ENCODE measurements around the gene DOCK2.

Gene DOCK2

DNA sequence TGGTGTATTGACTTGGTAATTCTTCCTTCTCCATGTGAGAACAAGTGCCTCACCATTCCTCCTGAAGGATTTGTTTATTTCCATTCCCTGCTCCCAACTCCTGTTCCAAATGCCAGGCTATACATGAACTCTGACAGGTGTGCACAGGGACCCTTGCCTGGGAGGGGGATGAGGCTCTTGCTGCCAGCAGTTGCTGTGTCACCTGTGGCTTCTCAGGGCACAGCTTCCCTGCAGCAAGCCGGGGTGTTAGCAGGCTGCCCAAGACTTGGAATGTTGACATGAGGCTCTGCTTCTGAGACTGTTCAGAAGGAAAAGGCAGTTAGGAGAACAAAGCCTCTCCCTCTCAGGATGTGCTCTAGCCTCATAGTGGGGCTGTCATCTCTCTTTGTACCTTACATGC lies 131.3 kb downstream of the DOCK2 start:
- no peak for ATAC-seq (replicated peaks)
- Mint-ChIP-seq H3K4me3 (no peak overlapping the region), H3K27ac (peak overlapping the region; percentile 43), H3K36me3 (peaks cover 59 to 84% of the 10 kb centered on the region in 2 donors), H3K9me3 (peaks cover 2 to 3% of the 10 kb centered on the region in 2 donors), H3K4me1 (peaks cover 11 to 18% of the 10 kb centered on the region in 2 donors), H3K27me3 (no peaks in the 10 kb centered on the region)
- DNase-seq = no peak

DNA sequence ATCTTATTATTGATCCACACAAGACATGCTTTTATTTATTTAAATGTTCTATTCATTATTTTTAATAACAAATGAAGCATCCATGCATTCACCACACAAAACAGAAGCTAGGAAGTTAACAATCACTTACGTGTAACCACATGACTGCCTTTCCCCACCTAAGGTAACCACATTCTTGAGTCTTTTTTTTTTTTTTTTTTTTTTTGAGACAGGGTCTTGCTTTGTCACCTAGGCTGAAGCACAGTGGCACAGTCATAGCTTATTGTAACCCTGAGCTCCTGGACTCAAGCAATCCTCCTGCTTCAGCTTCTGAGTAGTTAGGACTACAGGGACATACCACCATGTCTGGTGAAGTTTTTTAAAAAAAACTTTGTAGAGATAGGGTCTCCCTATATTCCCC lies 133.0 kb downstream of the DOCK2 start:
- Mint-ChIP-seq H3K27ac (no peak overlapping the region), H3K4me3 (no peak overlapping the region), H3K27me3 (no peaks in the 10 kb centered on the region), H3K9me3 (peaks cover 3 to 7% of the 10 kb centered on the region in 2 donors), H3K36me3 (peaks cover 56 to 85% of the 10 kb centered on the region in 2 donors), H3K4me1 (peaks cover 15 to 20% of the 10 kb centered on the region in 2 donors)
- DNase-seq = no peak
- no peak for ATAC-seq (replicated peaks)

GRCh38 chr5:169772256-169772655 lies 135.2 kb downstream of the DOCK2 start:
- peaks cover 53 to 79% of the 10 kb centered on the region in 2 donors for H3K36me3 Mint-ChIP-seq
- no peak for DNase-seq
- peaks cover 11 to 23% of the 10 kb centered on the region in 2 donors for H3K4me1 Mint-ChIP-seq
- no peak overlapping the region for H3K4me3 Mint-ChIP-seq
- ATAC-seq (replicated peaks) = no peak
- H3K27ac Mint-ChIP-seq = peak overlapping the region; percentile 6
- peaks cover 1 to 3% of the 10 kb centered on the region in 2 donors for H3K9me3 Mint-ChIP-seq
- H3K27me3 Mint-ChIP-seq = no peaks in the 10 kb centered on the region

DNA sequence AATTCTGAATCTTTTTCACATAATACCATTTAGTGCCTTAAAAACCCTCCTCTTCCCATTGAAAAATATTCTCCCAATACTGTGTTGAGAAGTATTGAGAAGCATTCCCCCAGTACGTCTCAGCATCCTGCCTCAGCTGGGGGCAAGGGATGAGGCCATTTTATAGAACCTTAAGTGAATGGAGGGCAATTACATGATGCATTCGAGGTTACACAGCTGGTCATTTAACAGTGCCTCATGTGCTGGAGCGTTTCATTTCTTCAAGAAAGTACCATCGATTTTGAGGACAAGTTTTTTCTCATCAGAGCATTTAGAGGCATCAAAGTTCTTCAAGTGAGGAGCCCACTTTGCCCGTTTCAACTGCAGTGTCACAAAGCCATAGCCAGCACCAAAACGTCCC lies 135.6 kb downstream of the DOCK2 start:
- Mint-ChIP-seq H3K36me3 (peaks cover 52 to 81% of the 10 kb centered on the region in 2 donors), H3K27me3 (no peaks in the 10 kb centered on the region), H3K4me3 (no peak overlapping the region), H3K27ac (no peak overlapping the region), H3K9me3 (peaks cover 1 to 3% of the 10 kb centered on the region in 2 donors), H3K4me1 (peaks cover 13 to 26% of the 10 kb centered on the region in 2 donors)
- ATAC-seq (replicated peaks) = no peak
- no peak for DNase-seq

DNA sequence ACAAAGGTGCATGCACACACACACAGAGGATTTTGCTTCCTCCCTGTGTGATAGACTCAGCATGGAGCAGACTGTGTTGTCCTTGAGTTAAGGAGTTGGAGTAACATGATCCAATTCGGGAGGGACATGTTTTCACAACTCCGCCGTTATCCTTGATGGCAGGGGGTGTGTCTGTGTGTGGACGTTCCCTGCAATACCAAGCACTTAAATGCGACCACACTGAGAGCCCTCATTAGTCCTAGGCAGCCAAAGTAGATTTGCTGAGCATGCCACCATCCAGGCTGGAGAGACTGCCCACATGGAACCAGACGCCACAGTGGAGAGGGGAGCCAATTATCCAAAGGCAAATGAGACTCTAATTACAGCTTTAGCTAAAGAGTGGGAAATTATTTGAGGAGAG lies 140.1 kb downstream of the DOCK2 start:
- ATAC-seq (replicated peaks) (no peak), DNase-seq (no peak)
- H3K36me3 Mint-ChIP-seq = peaks cover 40 to 62% of the 10 kb centered on the region in 2 donors
- H3K4me3 Mint-ChIP-seq = no peak overlapping the region
- H3K4me1 Mint-ChIP-seq = peaks cover 34 to 47% of the 10 kb centered on the region in 2 donors
- H3K9me3 Mint-ChIP-seq = peaks cover 1 to 3% of the 10 kb centered on the region in 2 donors
- no peaks in the 10 kb centered on the region for H3K27me3 Mint-ChIP-seq
- peak overlapping the region; percentile 14 for H3K27ac Mint-ChIP-seq

DNA sequence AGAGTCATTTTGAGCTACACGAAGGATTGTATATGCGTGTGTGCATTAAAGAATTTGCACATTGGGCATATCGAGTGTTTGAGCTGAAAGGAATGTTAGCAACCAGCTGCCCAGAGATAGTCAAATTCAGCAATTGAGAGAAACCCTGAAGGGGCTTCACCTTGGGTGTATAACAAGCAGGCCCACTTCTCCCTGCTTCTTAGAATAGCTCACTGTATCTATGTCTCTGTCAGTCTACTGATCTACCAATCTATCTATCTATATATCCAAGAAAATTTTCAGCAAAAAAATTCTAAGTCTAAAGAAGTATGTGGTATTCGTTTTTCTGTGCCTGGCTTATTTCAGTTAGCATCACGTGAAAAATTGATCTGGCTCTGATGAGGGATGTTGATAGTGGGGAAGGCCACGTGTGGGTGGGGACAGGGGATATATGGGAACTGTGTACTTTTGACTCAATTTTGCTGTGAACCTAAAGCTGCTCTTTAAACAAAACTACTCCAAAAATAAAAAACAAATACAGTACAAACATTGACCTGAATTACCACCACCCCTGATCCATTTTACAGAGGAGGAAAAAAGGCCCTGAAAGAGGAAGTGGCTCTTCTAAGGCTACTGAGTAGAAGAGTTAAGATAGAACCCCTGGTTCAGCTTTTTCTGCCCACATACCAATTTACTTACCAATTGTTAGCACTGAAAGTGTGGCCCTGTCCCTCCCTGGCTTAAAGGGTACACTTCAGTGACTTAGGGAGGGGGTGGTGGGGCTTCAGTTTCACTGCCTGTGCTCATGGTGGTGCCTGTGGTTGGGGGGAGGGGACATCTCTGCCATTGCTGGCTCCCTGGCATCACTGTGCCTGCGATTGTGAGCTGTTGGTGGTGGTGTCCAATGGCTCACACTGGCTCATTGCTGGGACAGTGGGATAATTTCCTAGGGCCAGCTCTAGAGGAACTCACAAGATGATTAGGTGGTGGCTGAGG lies 141.8 kb downstream of the DOCK2 start:
- ATAC-seq (replicated peaks) (peak; percentile 92 to 95), DNase-seq (peak; percentile 52)
- H3K27me3 Mint-ChIP-seq = no peaks in the 10 kb centered on the region
- H3K36me3 Mint-ChIP-seq = peaks cover 26 to 52% of the 10 kb centered on the region in 2 donors
- H3K4me3 Mint-ChIP-seq = peak overlapping the region; percentile 55 to 57
- peaks cover 0 to 3% of the 10 kb centered on the region in 2 donors for H3K9me3 Mint-ChIP-seq
- peak overlapping the region; percentile 94 for H3K27ac Mint-ChIP-seq
- peaks cover 31 to 47% of the 10 kb centered on the region in 2 donors for H3K4me1 Mint-ChIP-seq

DNA sequence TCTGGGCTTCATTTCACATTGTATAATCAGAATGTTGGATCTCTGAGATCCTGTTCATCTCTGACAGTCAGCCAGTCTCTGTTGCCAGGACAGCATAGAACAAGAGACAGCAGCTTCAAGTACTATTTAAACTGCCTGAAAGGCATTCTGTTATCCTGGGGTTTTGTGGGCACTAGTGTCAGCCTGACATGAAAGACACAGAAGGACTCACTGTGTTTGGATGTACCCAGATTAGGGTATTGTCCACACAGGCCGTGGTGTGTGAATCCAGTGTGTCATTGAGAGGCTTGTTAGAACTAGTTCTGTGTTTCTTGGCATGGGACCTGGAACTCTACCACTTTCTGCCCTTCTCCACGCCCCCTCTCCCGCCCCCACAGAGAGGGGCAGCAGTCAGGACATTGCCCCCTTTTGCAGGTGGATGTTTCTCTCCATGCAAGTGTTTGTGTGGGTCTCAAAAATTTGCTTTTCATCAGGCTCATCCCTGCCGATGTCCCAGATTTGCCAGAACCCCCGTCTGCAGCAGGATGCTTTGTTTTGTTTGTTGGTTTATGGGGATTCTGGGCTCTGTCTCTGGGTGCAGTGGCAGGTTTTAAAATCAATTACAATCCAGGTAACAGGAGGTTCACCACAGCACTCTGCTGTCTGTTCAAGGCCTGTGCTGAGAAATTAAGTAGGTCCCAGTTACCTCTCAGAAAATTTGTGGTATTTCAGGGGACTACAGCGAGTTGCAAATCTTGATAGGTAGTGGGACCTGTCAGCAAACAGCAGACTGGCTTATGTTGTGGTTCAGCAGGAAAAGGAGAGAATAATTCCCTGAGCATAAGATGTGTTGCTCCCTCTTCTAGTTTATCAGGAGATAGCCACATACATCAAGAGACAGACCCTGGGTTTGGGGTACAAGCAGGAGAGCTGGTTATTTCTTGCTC lies 144.6 kb downstream of the DOCK2 start:
- no peak for ATAC-seq (replicated peaks)
- H3K9me3 Mint-ChIP-seq = no peaks in the 10 kb centered on the region
- peak overlapping the region; percentile 69 for H3K27ac Mint-ChIP-seq

GRCh38 chr5:169785771-169786618 lies 148.9 kb downstream of the DOCK2 start:
- Mint-ChIP-seq H3K4me1 (peaks cover 3 to 11% of the 10 kb centered on the region in 2 donors), H3K9me3 (no peaks in the 10 kb centered on the region), H3K4me3 (no peak overlapping the region), H3K27me3 (no peaks in the 10 kb centered on the region), H3K36me3 (peaks cover 30 to 60% of the 10 kb centered on the region in 2 donors), H3K27ac (peak overlapping the region; percentile 56)
- ATAC-seq (replicated peaks) (no peak), DNase-seq (no peak)

More for the DNA sequence above, 144.6 kb downstream of the DOCK2 start:
- H3K4me3 Mint-ChIP-seq = no peak overlapping the region
- peaks cover 25 to 42% of the 10 kb centered on the region in 2 donors for H3K4me1 Mint-ChIP-seq
- peaks cover 19 to 44% of the 10 kb centered on the region in 2 donors for H3K36me3 Mint-ChIP-seq
- no peak for DNase-seq
- H3K27me3 Mint-ChIP-seq = no peaks in the 10 kb centered on the region

- Mint-ChIP-seq H3K9me3 (no peaks in the 10 kb centered on the region), H3K4me3 (no peak overlapping the region), H3K27ac (no peak overlapping the region), H3K4me1 (peaks cover 5 to 6% of the 10 kb centered on the region in 2 donors), H3K36me3 (peaks cover 37 to 62% of the 10 kb centered on the region in 2 donors), H3K27me3 (no peaks in the 10 kb centered on the region)
- ATAC-seq (replicated peaks) (no peak), DNase-seq (no peak)
These were observed 151.1 kb downstream of the DOCK2 start for GRCh38 chr5:169788168-169788567.

- Mint-ChIP-seq H3K4me1 (peaks cover 5 to 6% of the 10 kb centered on the region in 2 donors), H3K9me3 (no peaks in the 10 kb centered on the region), H3K36me3 (peaks cover 46 to 68% of the 10 kb centered on the region in 2 donors), H3K27me3 (no peaks in the 10 kb centered on the region), H3K4me3 (no peak overlapping the region), H3K27ac (no peak overlapping the region)
- DNase-seq (no peak), ATAC-seq (replicated peaks) (no peak)
These were observed 152.4 kb downstream of the DOCK2 start for GRCh38 chr5:169789417-169789940.

- Mint-ChIP-seq H3K4me1 (peaks cover 6 to 8% of the 10 kb centered on the region in 2 donors), H3K27ac (no peak overlapping the region), H3K4me3 (no peak overlapping the region), H3K27me3 (no peaks in the 10 kb centered on the region), H3K9me3 (no peaks in the 10 kb centered on the region), H3K36me3 (peaks cover 49 to 72% of the 10 kb centered on the region in 2 donors)
- no peak for ATAC-seq (replicated peaks)
- DNase-seq = no peak
These were observed 154.2 kb downstream of the DOCK2 start for GRCh38 chr5:169791251-169791650.

GRCh38 chr5:169795338-169795737 lies 158.3 kb downstream of the DOCK2 start:
- no peak overlapping the region for H3K4me3 Mint-ChIP-seq
- ATAC-seq (replicated peaks) (no peak), DNase-seq (no peak)
- H3K9me3 Mint-ChIP-seq = no peaks in the 10 kb centered on the region
- H3K36me3 Mint-ChIP-seq = peaks cover 56 to 64% of the 10 kb centered on the region in 2 donors
- H3K4me1 Mint-ChIP-seq = peaks cover 17 to 19% of the 10 kb centered on the region in 2 donors
- no peaks in the 10 kb centered on the region for H3K27me3 Mint-ChIP-seq
- H3K27ac Mint-ChIP-seq = peak overlapping the region; percentile 7

GRCh38 chr5:169796731-169797130 lies 159.7 kb downstream of the DOCK2 start:
- DNase-seq (no peak), ATAC-seq (replicated peaks) (peak; percentile 5 to 22)
- no peaks in the 10 kb centered on the region for H3K9me3 Mint-ChIP-seq
- H3K4me1 Mint-ChIP-seq = peaks cover 25% of the 10 kb centered on the region in 2 donors
- peaks cover 57 to 65% of the 10 kb centered on the region in 2 donors for H3K36me3 Mint-ChIP-seq
- H3K27ac Mint-ChIP-seq = peak overlapping the region; percentile 87
- H3K4me3 Mint-ChIP-seq = no peak overlapping the region
- no peaks in the 10 kb centered on the region for H3K27me3 Mint-ChIP-seq
